Stomach (tissue), 9 donors: Measurements from ENCODE around the gene NDUFS8. TPM values are rescaled to one million over a fixed set of nuclear protein-coding genes. Genes with fewer than 3 reads are reported as not detected.

ENCODE experiments used
- DNase-seq, 2 donors: peaks; one replicate each; pipeline versions ENCODE4 v3.0.0 to v3.0.0-alpha.2; 2013 to 2019
- H3K27ac ChIP-seq, 5 donors: fragments of 200-600 bp in 4 of 5; sonication (generic) in 4 of 5; one replicate each; pipeline ENCODE4 v1.5.1; 2013 to 2019; ENCODE audit warnings: mild to moderate bottlenecking in 1 of 5, moderate library complexity in 1 of 5
- H3K27me3 ChIP-seq, 3 donors: fragments of 200-600 bp; sonication (generic); one replicate each; pipeline ENCODE4 v1.5.1; 2017 to 2019; ENCODE audit warnings: mixed run types in 1 of 3
- H3K36me3 ChIP-seq, 4 donors: fragments of 200-600 bp; sonication (generic); 1 replicate in 3 of 4; 2 replicates in 1 of 4; pipeline ENCODE4 v1.5.1; 2016 to 2019
- H3K4me1 ChIP-seq, 4 donors: fragments of 200-600 bp; sonication (generic); one replicate each; pipeline ENCODE4 v1.5.1; 2016 to 2019
- H3K4me3 ChIP-seq, 4 donors: fragments of 200-600 bp; sonication (generic) in 3 of 4; one replicate each; pipeline ENCODE4 v1.5.1; 2016 to 2019; ENCODE audit warnings: mild to moderate bottlenecking in 1 of 4
- H3K9me3 ChIP-seq, 4 donors: fragments of 200-600 bp; sonication (generic); one replicate each; pipeline ENCODE4 v1.5.1; 2016 to 2019
- CTCF ChIP-seq, 7 experiments: fragments of 450-650 bp in 4 of 7; fragments of 200-600 bp in 3 of 7; sonication (generic) in 3 of 7; IDR thresholded peaks; one replicate each; pipeline ENCODE4 v1.5.1; 2016 to 2019; ENCODE audit warnings: antibody characterized with exemption in 7 of 7, control low read depth in 2 of 7, mild to moderate bottlenecking in 1 of 7
- EP300 ChIP-seq: sonication (generic); formaldehyde crosslinking; IDR thresholded peaks from one replicate; pipeline ENCODE4 v1.6.1; 2017; ENCODE audit warnings: antibody characterized with exemption
- POLR2A ChIP-seq, 4 donors: fragments of 450-650 bp; IDR thresholded peaks; one replicate each; pipeline ENCODE4 v1.6.1; 2016; ENCODE audit warnings: antibody characterized with exemption in 4 of 4, control low read depth in 2 of 4, mild to moderate bottlenecking in 1 of 4, moderate library complexity in 1 of 4
- POLR2AphosphoS5 ChIP-seq, 3 donors: sonication (generic); formaldehyde crosslinking; IDR thresholded peaks; one replicate each; pipeline ENCODE4 v1.6.1; 2016; ENCODE audit warnings: antibody characterized with exemption in 3 of 3
- WGBS, 5 donors: extraction: QIAGEN DNeasy Blood & Tissue Kit in 3 of 5; methylation state at CpG; one replicate each; pipeline versions ENCODE4 v1.1.5 to v1.1.7; 2013 to 2018; 5-methylcytosine and 5-hydroxymethylcytosine counted together
- intact Hi-C: fragments of 100-400 bp; cut with DNase I; formaldehyde crosslinking; loops from one replicate; pipeline ENCODE4 v1.15.1; 2023; ENCODE audit warnings: low total_unique reads
- polyA plus RNA-seq, 3 donors: library from polyadenylated mRNA; stranded (reverse); fragments of 200-250 nt; gene quantifications; one replicate each; pipeline ENCODE4 v1.2.3, GENCODE V29; 2013
- total RNA-seq, 5 donors: library from RNA; depleted of rRNA; stranded (reverse); fragments of >200 nt; gene quantifications; one replicate each; pipeline versions ENCODE4 v1.1.0 to v1.2.3, GENCODE V29; 2014 to 2016
- donor health status: healthy with polysubstance abuse.
- donor health status: Bipolar disorder and iron deficiency.
- donor health status: healthy.

NDUFS8 gene
- total and polyA plus RNA-seq, 8 donors: 52.0 to 310 (median 161) TPM

DNA sequence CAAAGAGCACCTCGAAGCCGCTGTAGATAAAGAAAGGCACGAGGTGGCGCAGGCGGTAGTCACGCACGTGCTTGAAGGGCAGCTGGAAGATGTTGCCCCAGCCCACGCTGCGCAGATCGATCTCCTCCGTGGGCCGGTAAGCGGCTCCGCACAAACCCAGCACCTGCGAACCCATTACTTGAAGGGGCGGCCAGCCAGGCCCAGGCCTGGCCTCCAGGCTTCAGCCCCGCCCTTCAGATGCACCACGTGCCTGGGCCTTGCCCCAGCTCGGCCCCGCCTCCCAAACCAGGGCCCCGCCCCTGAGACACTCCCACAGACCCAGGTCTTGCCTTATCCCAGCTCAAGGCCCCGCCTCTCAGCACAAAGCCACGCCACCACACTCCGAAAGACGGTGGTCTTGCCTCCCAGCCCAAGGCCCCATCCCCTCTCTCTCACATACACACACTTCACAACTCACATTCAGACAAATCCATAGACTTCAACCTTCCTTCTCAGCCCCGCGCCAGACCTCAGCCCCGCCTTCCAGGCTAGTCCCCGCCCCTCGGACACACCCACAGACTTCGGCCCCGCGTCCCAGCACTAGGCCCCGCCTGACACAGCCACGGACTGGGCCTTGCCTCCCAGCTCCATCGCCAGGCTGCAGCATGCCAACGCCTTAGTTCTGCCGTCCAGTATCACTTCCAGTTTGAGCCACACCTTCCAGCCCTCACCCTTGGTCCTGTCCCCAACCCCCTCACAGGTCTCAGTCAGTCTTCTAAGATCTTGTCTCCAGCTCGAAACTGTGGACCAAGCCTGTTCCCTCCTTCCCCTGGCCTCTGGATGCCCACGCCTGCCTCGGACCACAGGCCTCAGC lies 33.6 kb upstream of the NDUFS8 start:
- Histone ChIP-seq H3K4me1 (peaks cover 0 to 18% (median 11%) of the 10 kb centered on the region in 4 donors), H3K4me3 (peak overlapping the region in 1 of 4 donors; percentile 17), H3K36me3 (peaks cover 0 to 19% (median 2%) of the 10 kb centered on the region in 4 donors), H3K27ac (peak overlapping the region; percentile 6 to 71 (median 37)), H3K27me3 (peaks cover 0 to 12% (median under 1%) of the 10 kb centered on the region in 3 donors), H3K9me3 (no peaks in the 10 kb centered on the region)
- intact Hi-C loops: no loop called here
- no peak for TF ChIP-seq POLR2A (IDR thresholded peaks at IDR 0.05)
- no peak for TF ChIP-seq POLR2AphosphoS5 (IDR thresholded peaks at IDR 0.05)
- TF ChIP-seq EP300: no peak
- TF ChIP-seq CTCF (IDR thresholded peaks at IDR 0.05): no peak
- 38 to 57% (median 55%) methylated on average over 36 to 41 of the region's 41 CpGs for WGBS, 5 donors
- peak; percentile 85 to 87 for DNase-seq

DNA sequence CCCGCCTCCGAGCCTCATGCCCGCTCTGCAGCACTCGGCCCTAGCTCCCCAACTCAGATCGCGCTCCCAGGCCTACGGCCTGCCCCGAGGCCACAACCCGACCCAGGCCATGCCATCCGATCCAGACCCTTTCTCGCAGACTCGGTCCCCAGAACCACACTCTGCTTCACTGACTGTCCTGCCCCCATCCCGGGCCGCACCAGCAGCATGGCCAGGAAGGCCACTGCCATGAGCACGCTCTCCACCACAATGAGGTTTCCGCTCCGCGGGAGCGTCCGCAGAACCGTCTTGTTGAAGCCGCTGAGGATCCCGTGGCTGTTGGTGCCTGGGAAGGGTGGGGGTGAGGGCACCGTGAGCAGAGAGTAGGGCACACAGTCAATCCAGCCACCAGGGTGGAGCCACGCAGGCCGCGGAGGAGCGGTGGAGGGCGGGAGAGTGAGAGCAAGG lies 33.0 kb upstream of the NDUFS8 start:
- peak in 1 of 2 donors; percentile 13 for DNase-seq
- peaks cover under 1 to 24% (median 13%) of the 10 kb centered on the region in 4 donors for H3K4me1 ChIP-seq
- intact Hi-C loops: no loop called here
- H3K27ac ChIP-seq: peak overlapping the region; percentile 6 to 56 (median 37)
- H3K4me3 ChIP-seq: no peak overlapping the region
- H3K36me3 ChIP-seq: peaks cover 0 to 19% (median 2%) of the 10 kb centered on the region in 4 donors
- H3K9me3 ChIP-seq: no peaks in the 10 kb centered on the region
- H3K27me3 ChIP-seq: peaks cover 0 to 10% (median 0%) of the 10 kb centered on the region in 3 donors
- 75 to 90% (median 86%) methylated on average over 29 of the region's 29 CpGs for WGBS, 5 donors
- TF ChIP-seq POLR2A (IDR thresholded peaks at IDR 0.05) (no peak), CTCF (IDR thresholded peaks at IDR 0.05) (no peak), EP300 (no peak), POLR2AphosphoS5 (IDR thresholded peaks at IDR 0.05) (no peak)

DNA sequence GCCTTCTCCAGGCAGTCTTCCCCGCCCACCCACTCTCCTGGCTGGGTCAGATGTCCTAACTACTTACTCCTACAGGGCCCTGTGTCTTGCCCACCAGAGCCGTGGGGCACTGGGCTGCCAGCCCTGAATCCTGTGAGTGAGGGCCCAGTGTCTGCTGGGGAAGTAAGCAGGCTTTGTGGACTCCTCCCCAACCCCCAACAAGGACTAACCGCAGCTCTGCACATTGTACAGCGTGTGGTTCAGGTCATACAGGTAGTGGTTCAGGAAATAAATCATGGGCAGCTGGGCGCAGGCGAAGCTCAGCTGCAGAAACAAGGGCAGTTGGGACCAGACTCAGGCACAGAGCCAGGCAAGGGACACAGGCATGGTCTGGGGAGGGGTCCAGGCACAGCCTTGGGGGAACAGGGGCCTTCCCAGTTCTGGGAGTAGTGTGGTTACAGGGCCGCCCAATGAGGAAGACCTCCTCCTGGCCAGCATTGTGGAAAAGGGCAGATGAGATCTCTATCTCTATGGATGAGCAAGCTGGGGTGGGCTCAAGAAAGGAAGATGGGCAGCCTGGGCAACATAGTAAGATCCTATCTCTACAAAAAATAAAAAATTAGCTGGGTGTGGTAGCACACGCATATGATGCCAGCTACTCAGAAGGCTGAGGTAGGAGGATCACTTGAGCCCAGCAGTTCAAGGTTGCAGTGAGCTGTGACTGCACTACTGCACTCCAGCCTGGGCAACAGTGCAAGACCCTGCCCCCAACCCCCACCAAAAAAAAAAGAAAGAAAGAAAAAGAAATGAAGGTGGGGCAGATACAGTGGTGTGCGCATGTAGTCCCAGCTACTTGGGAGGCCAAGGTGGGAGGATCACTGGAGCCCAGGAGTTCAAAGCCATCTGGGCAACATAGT lies 32.1 kb upstream of the NDUFS8 start:
- intact Hi-C loops: no loop called here
- WGBS, 5 donors: 89 to 90% (median 89%) methylated on average over 8 to 9 of the region's 9 CpGs
- no peak overlapping the region for H3K4me3 ChIP-seq
- no peaks in the 10 kb centered on the region for H3K9me3 ChIP-seq
- peaks cover 0 to 3% (median 0%) of the 10 kb centered on the region in 3 donors for H3K27me3 ChIP-seq
- DNase-seq: peak in 1 of 2 donors; percentile 26
- H3K36me3 ChIP-seq: peaks cover 0 to 19% (median 2%) of the 10 kb centered on the region in 4 donors
- H3K4me1 ChIP-seq: peaks cover 6 to 33% (median 22%) of the 10 kb centered on the region in 4 donors
- TF ChIP-seq POLR2AphosphoS5 (IDR thresholded peaks at IDR 0.05) (no peak), POLR2A (IDR thresholded peaks at IDR 0.05) (no peak), EP300 (no peak), CTCF (IDR thresholded peaks at IDR 0.05) (no peak)
- no peak overlapping the region for H3K27ac ChIP-seq

GRCh38 chr11:67999201-67999629 lies 31.3 kb upstream of the NDUFS8 start:
- peaks cover 0 to 19% (median 2%) of the 10 kb centered on the region in 4 donors for H3K36me3 ChIP-seq
- peaks cover 0 to 3% (median 0%) of the 10 kb centered on the region in 3 donors for H3K27me3 ChIP-seq
- no peak overlapping the region for H3K4me3 ChIP-seq
- no peak overlapping the region for H3K27ac ChIP-seq
- peaks cover 6 to 36% (median 27%) of the 10 kb centered on the region in 4 donors for H3K4me1 ChIP-seq
- TF ChIP-seq EP300: no peak
- TF ChIP-seq POLR2A (IDR thresholded peaks at IDR 0.05): no peak
- no peak for TF ChIP-seq POLR2AphosphoS5 (IDR thresholded peaks at IDR 0.05)
- TF ChIP-seq CTCF (IDR thresholded peaks at IDR 0.05): no peak
- intact Hi-C loops: no loop called here
- H3K9me3 ChIP-seq: no peaks in the 10 kb centered on the region
- DNase-seq: no peak
- 95 to 99% (median 97%) methylated on average over 12 to 13 of the region's 13 CpGs for WGBS, 5 donors
